ENCODE results near the gene RHOF.
"Not testable (repeated sequence)": the region's sequence is repeated elsewhere in the genome, so short reads cannot be mapped to it uniquely, and the experiment has no call there.

The RHOF gene

DNA sequence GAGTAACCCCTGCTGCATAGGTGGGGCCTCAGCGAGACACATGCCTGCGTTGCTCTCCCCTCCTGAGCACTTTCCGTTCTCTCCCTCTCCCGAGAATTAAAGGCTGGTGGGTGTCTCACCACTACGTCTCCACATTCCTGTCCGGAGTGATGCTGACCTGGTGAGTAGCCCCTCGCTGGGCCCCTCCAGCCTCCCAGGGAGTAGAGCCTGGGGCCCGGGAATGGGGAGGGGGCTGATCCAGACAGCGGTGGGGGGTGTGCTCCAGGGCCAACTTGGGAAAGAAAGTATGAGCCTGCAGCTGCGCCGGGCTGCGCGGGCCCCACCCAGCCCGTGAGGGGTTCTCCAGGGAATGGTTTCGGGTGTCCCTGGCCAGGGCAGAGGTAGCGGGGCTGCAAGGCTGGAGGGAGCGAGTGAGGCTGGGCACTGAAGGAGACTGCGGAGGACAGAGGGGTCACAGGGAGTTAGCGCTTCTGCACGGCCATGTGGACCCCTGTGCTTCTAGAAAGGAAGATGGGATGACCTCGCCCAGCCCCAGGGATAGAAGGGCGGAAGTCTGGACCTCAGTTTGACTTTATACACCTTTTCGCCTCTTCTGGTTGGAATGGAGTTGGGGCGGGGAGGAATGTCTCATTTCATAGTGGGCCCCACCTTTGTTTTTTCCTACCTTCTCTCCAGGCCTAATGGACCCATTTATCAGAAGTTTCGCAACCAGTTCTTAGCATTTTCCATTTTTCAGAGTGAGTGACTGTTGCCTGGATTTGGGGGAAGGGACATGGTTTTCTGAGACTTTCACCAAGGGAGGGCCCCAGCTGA, 22.5 kb downstream of the RHOF start:
- no peak for DNase-seq

GRCh38 chr12:121770388-121770787, 23.1 kb downstream of the RHOF start:
- no peak for DNase-seq

DNA sequence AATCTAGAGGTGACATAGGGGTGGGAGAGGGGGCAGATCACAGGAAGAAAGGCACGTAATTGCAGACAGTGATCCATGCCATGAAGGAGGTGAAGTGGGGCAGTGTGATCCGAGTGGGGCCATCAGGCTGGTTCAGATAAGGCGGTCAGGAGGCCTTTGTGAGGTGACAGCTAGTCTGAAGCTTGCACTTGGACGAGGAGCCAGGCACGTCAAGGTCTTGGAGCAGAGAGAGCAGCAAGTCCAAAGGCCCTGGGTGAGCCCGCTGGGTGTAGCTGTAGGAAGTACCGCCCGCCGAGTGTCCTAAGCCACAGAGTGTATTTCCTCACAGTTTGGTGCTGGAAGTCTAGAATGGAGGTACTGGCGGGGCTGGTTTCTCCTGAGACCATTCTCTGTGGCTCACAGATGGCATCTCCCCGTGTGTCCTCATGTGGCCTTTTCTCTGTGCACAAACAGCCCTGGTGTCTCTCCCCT, 23.6 kb downstream of the RHOF start:
- no peak for DNase-seq

DNA sequence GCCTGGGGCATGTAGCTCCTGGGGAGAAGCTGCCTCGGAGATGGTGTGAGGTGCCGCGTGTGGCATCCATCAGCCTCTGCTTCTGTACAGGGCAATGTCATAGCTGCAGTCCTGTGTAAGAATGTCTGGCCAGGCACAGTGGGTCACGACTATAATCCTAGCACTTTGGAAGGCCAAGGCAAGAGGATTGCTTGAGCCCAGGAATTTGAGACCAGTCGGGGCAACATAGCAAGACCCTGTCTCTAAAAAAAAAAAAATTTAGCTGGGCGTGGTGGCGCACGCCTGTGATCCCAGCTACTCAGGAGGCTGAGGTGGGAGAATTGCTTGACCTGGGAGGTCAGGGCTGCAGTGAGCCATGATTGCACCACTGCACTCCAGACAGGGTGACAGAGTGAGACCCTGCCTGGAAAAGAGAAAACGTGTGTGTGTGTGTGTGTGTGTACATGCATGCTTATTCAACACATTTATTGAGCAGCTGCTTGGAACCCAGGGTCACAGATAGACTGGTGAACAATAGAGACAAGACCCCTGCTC, 24.1 kb downstream of the RHOF start:
- no peak for DNase-seq

GRCh38 chr12:121767525-121768016, 25.9 kb downstream of the RHOF start:
- DNase-seq: no peak

GRCh38 chr12:121766290-121767039, 27.0 kb downstream of the RHOF start:
- DNase-seq: no peak

DNA sequence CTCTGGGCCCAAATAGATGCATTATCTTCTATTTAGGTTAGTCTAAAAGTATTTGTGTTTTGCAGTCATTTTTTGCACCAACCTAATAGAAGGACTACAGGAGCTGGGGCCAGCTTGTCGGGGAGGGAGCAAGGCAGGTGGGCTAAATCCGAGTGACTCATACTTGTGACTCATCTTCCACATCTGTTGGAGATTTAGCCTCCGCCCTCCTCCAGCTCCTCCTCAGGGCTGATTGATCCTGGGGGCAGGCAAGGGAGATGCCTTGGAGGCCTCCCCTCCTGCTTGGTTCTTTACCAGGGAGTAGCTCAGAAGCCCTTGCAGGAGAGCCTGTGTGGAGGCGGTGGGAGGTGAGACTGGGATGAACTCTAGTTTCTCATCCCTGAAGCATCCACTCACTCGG, 27.9 kb downstream of the RHOF start:
- DNase-seq: peak; percentile 89

DNA sequence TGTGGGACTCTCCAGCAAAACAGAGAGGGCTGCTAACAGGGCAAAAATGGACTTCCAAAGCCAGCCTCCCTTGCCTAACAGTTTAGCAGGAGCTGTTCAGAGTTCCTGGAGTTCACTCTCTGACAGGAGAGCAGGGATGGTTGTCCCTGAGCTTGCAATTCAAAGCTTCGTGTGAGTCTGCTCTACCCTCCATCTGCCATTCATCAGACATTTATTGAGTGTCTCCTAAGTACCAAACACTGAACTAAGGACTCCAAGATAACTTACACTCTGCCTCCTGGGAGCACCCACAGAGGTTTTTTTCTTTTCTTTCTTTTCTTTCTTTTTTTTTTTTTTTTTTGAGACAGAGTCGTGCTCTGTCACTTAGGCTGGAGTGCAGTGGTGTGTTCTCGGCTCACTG, 28.7 kb downstream of the RHOF start:
- no peak for DNase-seq

DNA sequence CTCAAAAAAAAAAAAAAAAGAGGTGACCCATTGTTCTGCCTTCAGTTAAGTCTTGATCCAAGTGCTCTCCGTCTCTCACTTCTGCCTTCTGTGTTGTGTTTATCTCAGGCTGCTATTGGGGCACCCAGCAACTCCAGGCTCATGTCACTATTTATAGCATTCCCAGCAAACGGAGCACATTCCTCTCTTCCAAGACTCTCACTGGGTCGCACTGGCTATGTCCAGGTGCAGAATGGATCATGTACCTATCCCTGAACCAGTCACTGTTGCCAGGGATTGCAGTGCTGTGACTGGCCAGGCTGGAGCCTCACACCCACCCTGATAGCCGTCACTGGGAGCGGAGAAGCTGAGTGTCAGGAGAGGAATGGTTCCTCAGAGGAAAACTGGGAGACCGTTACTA, 31.2 kb downstream of the RHOF start:
- DNase-seq: no peak

DNA sequence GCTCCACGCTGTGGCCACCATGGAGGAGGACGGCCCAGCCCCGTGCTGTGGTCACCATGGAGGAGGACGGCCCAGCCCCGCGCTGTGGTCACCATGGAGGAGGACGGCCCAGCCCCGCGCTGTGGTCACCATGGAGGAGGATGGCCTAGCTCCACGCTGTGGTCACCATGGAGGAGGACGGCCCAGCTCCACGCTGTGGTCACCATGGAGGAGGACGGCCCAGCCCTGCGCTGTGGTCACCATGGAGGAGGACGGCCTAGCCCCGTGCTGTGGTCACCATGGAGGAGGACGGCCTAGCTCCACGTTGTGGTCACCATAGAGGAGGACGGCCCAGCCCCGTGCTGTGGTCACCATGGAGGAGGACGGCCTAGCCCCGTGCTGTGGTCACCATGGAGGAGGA, 35.0 kb downstream of the RHOF start:
- not testable (repeated sequence) for DNase-seq

- DNase-seq: no peak
Observed at GRCh38 chr12:121755591-121755990, 37.9 kb downstream of the RHOF start.

DNA sequence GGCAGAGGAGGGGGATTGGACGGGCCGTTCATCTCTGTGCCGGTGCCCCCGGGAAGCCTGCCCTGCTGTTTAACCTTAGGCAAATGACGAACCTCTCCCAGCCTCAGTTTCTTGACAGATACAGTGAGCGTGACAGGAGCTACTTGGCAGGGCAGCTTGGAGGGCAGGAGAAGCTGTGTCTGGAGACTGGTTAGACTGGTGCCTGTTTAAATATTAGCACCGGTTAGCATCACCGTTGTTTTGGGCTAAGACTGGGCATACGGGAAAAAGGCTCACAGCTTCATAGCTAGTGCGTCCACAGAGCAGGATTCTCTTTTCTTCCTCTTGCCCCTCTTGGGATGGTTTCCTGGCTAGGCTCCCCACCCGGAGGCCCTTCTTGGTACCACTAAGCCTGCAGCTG, 38.7 kb downstream of the RHOF start:
- DNase-seq: no peak

DNA sequence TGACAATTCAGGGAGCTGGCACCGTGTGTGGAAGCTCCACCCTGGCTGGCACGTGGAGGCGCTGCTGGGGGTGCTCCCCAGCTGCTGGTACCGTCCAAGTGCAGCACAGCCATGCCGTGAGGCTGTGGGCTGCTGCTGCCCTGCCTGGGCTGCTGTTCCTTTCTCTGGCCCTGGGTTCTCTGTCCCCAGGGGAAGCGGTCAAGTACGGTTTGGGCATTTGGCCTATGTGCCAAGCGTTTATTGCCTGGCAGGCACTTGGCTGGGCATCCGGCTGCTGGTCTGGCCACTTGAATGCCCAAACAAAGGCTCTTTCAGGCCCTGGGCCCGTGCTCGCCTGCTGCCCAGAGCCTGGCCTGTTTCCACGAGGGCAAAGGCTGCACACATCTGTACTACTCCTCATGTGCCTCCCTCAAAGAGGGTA, 39.6 kb downstream of the RHOF start:
- DNase-seq: no peak

- no peak for DNase-seq
Observed at GRCh38 chr12:121751749-121752351, 41.6 kb downstream of the RHOF start.

DNA sequence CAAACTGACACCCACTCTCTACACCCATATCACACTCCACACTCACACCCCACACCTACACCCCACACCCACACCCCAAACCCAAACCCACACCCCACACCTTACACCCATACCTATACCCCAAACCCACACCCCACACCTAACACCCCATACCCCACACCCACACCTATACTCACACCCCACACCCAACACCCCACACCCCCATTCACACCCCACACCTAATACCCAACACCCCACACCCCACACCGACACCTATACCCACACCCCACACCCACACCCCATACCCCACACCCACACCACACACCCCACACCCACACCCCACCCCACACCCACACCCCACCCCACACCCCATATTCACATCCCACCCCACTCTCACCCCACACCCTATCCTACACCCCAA, 42.5 kb downstream of the RHOF start:
- DNase-seq: no peak

- DNase-seq: no peak
Observed at GRCh38 chr12:121750507-121750955, 43.0 kb downstream of the RHOF start.

DNA sequence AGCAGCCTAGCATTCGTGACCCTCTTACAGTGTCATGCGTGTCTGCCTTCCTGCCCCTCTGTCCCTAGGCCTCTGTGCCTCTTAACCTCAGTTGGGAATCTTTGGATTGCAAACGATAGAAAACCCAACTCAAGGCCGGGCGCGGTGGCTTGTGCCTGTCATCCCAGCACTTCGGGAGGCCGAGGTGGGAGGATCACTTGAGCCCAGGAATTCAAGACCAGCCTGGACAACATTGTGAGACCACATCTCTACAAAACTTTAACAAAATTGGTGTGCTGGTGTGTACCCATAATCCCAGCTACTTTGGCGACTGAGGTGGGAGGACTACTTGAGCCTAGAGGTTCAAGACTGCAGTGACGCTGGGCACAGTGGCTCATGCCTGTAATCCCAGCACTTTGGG, 44.2 kb downstream of the RHOF start:
- no peak for DNase-seq

DNA sequence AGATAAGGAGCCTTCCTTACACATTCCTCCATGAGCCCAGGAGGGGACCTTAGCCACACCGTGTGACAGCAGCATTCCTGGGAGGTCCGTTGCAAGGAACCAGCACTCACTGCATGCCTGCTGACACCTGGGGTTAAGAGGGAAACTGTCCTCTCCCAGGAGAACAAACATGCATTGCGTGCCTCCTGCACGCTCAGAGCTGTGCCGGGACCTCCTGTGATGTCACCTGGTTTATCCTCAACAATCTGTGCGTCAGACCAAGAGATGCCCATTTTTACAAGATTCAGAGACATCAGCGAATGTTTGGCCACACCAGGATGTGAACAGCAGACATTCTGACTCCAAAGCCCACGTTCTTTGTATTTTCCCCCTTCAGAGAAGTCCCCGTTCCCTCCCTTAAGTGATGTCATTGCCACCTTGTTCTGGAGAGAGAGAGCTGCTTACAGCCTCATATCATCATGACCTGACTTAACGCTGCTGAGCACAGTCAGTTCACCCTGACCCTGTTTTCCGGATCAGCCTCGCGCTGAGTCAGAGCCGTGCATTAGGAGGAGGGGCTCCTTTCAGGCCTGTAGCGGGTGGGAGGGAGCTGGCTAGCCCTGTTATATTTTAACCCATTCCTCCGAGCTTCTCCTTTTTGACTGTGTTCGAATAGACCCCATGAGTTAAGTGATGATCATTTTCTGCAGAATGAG, 44.8 kb downstream of the RHOF start:
- peak; percentile 80 for DNase-seq

GRCh38 chr12:121748218-121748570, 45.3 kb downstream of the RHOF start:
- DNase-seq: no peak

DNA sequence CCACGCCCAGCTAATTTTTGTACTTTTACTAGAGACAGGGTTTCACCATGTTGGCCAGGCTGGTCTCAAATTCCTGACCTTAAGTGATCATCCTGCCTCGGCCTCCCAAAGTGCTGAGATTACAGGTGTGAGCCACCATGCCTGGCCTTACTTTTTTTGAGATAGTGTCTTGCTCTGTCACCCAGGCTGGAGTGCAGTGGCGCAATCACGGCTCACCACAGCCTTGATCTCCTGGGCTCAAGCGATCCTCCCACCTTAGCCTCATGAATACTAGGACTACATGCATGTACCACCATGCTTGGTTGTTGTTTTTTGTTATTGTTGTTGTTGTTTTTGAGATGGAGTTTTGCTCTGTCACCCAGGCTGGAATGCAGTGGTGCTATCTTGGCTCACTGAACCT, 47.9 kb downstream of the RHOF start:
- not testable (repeated sequence) for DNase-seq

GRCh38 chr12:121741743-121742142, 51.7 kb downstream of the RHOF start:
- no peak for DNase-seq

GRCh38 chr12:121740847-121741246, 52.6 kb downstream of the RHOF start:
- DNase-seq: no peak
